ENCODE data around the gene DEGS2.
"Not testable (repeated sequence)": the region's sequence is repeated elsewhere in the genome, so short reads cannot be mapped to it uniquely, and the experiment has no call there.

DEGS2 gene

DNA sequence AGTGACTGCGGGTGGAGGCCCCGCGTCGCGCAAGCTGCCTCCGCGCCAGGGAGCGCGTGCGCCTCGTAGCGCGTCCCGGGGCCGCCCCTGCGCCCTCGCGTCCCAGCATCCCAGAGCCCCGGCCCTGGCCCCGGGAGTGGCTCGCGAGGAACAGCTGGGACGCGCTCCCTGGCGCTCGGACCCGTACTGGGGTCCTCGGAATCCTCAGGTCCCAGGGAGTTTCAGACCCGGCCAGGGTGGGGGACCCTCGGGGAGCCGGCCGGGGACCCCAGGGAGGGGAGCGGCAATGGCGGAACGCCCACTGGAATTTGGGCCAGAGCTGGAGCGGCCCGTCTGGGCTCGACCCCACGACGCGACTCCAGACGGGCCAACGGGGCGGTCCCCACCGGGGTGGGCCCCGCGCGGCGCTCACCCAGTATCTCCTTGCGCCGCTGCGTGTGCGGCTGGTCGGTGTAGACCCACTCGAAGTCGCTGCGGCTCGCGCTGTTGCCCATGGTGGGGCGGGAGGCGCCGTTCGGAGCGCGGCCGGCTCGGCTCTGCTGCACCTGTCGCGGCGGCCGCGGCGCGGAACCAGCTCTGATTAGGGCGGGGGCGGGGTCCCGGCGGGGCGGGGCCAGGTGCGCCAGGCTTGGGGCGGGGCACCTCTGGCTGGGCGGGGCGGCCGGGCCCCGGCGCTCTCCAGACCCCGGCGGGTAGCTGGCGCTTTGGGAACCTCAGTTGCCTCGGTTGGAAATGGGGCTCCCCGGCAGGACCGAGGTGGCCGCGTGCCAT lies at the start of gene DEGS2:
Gene DEGS2, minus strand, starts transcription at position 552 of the 771 bp plus-strand sequence. Its CDS starts 58 bp downstream, at position 494.
- DNase-seq (ENCODE audit: low read depth, low spot score) = no peak
- no peak within 1 kb of the TSS for H3K4me3 ChIP-seq (ENCODE audit: low read depth, low read length)
- POLR2A ChIA-PET = no interaction called here
- TF ChIP-seq CTCF (IDR thresholded peaks at IDR 0.05; ENCODE audit: insufficient read depth, low read length, missing control alignments) = no peak
- CTCF ChIA-PET = no interaction called here

GRCh38 chr14:100208136-100208535 lies 48.7 kb upstream of the DEGS2 start:
- H3K4me3 ChIP-seq (ENCODE audit: low read depth, low read length); DNase-seq (ENCODE audit: low read depth, low spot score); CTCF ChIA-PET; POLR2A ChIA-PET: not testable (repeated sequence)

- CTCF ChIA-PET; POLR2A ChIA-PET; DNase-seq (ENCODE audit: low read depth, low spot score); H3K4me3 ChIP-seq (ENCODE audit: low read depth, low read length): not testable (repeated sequence)
Observed at GRCh38 chr14:100207588-100207987, 48.1 kb upstream of the DEGS2 start.

- CTCF ChIA-PET = interaction anchor here (2.1 to 3.5 kb wide), 2 partner anchors 10 kb away, joined by 6 to 28 read pairs; no protein-coding TSS in a partner anchor
Observed at GRCh38 chr14:100204835-100205167, 45.4 kb upstream of the DEGS2 start.

DNA sequence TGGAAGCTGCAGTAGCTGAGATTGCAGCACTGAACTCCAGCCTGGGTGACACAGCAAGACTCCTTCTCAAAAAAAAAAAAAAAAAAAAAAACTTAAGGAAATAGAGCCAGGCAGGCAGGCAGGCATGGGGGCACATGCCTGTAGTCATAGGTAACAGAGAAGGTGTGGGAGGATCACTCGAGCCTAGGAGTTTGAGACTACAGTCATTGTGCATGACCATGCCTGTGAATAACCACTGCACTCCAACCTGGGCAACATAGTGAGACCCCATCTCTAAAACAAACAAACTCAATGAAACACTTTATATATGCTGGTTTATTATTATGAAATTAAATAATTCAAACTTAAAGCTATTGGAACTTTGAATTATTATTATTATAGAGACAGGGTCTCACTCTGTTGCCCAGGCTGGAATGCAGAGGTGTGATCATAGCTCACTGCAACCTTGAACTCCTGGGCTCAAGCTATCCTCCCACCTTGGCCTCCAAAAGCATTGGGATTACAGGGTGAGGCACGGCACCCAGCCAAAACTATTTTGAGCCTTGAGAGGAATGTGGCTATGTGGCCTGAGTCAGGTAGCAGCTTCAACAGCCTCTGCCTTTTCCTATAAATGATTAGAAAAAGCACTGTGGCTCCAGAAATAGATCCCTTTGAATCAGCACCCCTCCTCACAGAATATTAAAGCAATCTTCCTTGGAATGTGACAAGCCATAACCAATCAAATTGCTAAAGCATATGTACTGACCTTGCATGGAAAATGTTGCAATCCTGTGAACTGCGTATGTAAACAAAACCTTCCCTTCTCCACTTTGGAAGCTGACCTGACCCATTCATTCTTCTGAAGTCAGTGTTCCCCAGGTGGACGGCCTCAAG lies 44.8 kb upstream of the DEGS2 start:
- POLR2A ChIA-PET = interaction anchor here (0.7 to 0.9 kb wide), 2 partner anchors 11 to 14 kb away, joined by 3 read pairs; no protein-coding TSS in a partner anchor
- TF ChIP-seq CTCF (IDR thresholded peaks at IDR 0.05; ENCODE audit: insufficient read depth, low read length, missing control alignments) = no peak
- CTCF ChIA-PET = interaction anchor here (2.1 to 3.5 kb wide), 2 partner anchors 10 to 11 kb away, joined by 6 to 28 read pairs; no protein-coding TSS in a partner anchor
- H3K4me3 ChIP-seq (ENCODE audit: low read depth, low read length) = no peak overlapping the region
- DNase-seq (ENCODE audit: low read depth, low spot score) = no peak

More at GRCh38 chr14:100204835-100205167, 45.4 kb upstream of the DEGS2 start:
- not testable (repeated sequence) for DNase-seq (ENCODE audit: low read depth, low spot score); H3K4me3 ChIP-seq (ENCODE audit: low read depth, low read length)
- POLR2A ChIA-PET = interaction anchor here (0.7 to 0.9 kb wide), 2 partner anchors 10 to 14 kb away, joined by 3 read pairs; no protein-coding TSS in a partner anchor

DNA sequence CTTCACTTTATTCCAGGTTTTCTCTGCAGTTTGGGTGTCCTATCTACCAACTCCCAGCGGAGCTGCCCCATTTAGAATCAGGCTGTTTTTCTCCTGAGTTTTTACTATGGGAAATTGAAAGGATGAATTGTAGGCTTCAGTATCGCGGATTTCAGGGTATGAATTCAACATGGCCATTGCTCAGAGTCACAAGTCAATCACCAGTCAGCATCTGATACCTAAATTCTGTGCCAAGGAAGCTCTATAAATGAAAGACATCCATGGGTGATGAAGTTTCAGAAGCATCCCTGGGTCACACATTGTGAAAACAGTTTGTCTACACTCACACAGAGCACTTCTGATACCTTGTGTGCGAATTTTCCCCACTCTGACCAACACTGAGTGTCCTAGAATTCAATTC lies 43.7 kb upstream of the DEGS2 start:
- CTCF ChIA-PET = interaction anchor here (3.5 kb wide), 1 partner anchor 9 kb away, joined by 28 read pairs; no protein-coding TSS in a partner anchor
- no peak overlapping the region for H3K4me3 ChIP-seq (ENCODE audit: low read depth, low read length)
- no peak for DNase-seq (ENCODE audit: low read depth, low spot score)
- POLR2A ChIA-PET = no interaction called here
- no peak for TF ChIP-seq CTCF (IDR thresholded peaks at IDR 0.05; ENCODE audit: insufficient read depth, low read length, missing control alignments)

GRCh38 chr14:100202712-100203111 lies 43.3 kb upstream of the DEGS2 start:
- TF ChIP-seq CTCF (IDR thresholded peaks at IDR 0.05; ENCODE audit: insufficient read depth, low read length, missing control alignments) = no peak
- ChIA-PET CTCF (interaction anchor here (3.5 kb wide), 1 partner anchor 8 kb away, joined by 28 read pairs; no protein-coding TSS in a partner anchor), POLR2A (no interaction called here)
- no peak for DNase-seq (ENCODE audit: low read depth, low spot score)
- H3K4me3 ChIP-seq (ENCODE audit: low read depth, low read length) = no peak overlapping the region
